ENCODE results near the gene TFF1.
"Not testable (repeated sequence)": the region's sequence is repeated elsewhere in the genome, so short reads cannot be mapped to it uniquely, and the experiment has no call there.

Gene TFF1

DNA sequence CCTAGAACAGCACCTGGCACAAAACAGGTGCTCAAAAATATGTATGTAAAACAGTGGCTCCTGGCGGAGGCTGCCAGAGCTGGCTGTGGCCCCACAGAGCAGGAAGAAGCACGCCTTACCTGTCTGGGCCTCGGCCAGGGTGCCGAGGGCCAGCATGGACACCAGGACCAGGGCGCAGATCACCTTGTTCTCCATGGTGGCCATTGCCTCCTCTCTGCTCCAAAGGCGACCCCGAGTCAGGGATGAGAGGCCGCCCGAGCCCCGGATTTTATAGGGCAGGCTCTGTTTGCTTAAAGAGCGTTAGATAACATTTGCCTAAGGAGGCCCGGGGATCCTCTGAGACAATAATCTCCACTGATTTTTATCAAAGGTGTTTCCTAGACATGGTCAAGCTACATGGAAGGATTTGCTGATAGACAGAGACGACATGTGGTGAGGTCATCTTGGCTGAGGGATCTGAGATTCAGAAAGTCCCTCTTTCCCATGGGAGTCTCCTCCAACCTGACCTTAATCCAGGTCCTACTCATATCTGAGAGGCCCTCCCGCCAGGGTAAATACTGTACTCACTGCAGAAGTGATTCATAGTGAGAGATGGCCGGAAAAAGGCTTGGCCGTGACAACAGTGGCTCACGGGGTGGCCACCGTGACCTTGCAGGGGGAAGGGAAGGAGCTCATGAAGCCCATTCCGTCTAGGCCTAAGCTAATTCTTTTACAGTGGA lies at the start of gene TFF1:
Gene TFF1, minus strand, starts transcription at position 244 of the 719 bp plus-strand sequence. Its CDS starts 40 bp downstream, at position 204.
- DNase-seq (ENCODE audit: low spot score), result no peak

- DNase-seq (ENCODE audit: low spot score), result no peak
These were observed 48.8 kb upstream of the TFF1 start for GRCh38 chr21:42414928-42415769.

GRCh38 chr21:42414553-42414927 lies 48.2 kb upstream of the TFF1 start:
- DNase-seq (ENCODE audit: low spot score), result no peak

GRCh38 chr21:42414066-42414465 lies 47.7 kb upstream of the TFF1 start:
- DNase-seq (ENCODE audit: low spot score), result no peak

DNA sequence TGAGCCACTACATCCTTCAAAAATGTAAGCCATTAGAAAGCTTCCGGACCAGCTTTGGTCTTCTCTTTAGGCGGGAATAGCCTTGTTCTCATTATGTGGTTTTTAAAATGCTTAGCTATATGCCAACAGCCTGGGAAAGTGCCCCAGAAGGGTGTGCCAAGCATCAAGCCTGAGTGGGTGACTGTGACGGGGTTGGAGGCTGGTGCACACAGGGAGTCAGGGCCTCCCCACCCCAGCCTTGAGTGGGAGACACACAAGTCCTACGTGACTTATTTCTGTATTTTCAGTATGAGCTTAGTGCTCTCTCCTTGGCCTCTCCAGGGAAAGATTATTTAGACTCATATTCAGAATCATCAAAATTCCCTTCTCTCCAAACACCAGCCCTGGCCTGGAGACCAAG lies 47.2 kb upstream of the TFF1 start:
- DNase-seq (ENCODE audit: low spot score), result no peak

- no peak for DNase-seq (ENCODE audit: low spot score)
These were observed 46.8 kb upstream of the TFF1 start for GRCh38 chr21:42413093-42413492.

GRCh38 chr21:42412636-42412933 lies 46.2 kb upstream of the TFF1 start:
- DNase-seq (ENCODE audit: low spot score), result no peak

- DNase-seq (ENCODE audit: low spot score), result no peak
These were observed 45.7 kb upstream of the TFF1 start for GRCh38 chr21:42411891-42412635.

DNA sequence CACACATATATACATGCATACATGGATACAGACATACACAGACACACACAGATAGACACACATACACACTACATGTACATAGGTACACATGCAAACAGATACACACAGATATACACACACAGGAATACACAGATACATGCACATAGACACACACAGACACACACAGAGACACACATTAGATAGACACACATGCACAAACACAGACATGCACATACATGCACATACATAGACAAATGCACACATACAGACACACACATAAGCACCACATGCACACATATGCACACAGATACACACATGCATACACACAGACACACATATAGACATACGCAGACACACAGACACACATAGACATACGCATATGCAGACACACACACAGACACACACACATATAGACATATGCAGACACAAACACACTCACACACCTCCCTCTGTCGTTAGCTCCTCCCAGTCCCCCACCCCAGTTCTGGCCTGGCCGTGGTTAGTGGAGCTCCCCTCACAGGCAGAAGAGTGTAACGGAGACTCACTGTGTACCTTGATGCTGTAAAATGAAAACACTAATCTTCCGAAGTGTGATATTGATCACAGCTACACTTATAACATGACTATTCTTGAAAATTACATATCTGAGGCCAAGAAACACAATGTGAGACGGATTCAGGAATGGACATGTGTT lies 45.0 kb upstream of the TFF1 start:
- DNase-seq (ENCODE audit: low spot score), result no peak

DNA sequence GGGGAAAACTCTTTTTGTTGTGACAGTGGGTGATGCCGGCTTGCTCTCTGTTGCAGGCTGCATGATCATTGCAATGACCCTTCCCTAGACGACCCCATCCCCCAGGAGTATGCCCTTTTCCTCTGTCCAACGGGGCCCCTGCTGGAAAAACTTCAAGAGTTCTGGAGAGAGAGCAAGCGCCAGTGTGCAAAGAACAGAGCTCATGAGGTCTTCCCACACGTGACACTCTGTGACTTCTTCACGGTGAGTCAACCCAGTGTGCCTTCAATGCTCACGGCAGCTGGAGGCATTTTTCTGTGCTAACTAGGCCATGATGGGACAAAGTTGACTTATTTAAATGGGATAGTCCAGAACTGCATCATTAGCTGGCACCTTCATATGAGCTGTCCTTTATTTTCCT lies 43.0 kb upstream of the TFF1 start:
- DNase-seq (ENCODE audit: low spot score), result no peak

GRCh38 chr21:42408718-42409117 lies 42.4 kb upstream of the TFF1 start:
- DNase-seq (ENCODE audit: low spot score), result not testable (repeated sequence)

- no peak for DNase-seq (ENCODE audit: low spot score)
These were observed 41.1 kb upstream of the TFF1 start for GRCh38 chr21:42407476-42407875.

DNA sequence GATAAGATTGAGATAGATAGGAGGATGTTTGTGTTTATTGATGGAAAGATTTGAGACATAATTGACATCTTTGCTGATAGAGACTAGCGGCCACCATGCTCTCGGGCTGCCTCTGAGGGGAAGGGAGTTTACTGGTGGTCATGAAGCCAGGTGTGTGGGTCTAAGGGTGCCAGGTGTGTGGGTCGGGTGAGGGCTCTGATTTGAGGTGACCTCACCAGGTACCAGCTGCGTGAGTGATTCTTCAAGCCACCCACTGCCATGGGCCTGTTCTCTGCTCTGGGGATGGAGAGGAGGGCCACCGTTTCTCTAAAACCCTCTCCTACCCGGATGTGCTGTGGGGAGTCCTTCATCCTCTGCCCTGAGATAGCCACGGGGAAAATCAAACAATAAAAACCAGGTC lies 40.5 kb upstream of the TFF1 start:
- no peak for DNase-seq (ENCODE audit: low spot score)

GRCh38 chr21:42406201-42406621 lies 39.9 kb upstream of the TFF1 start:
- DNase-seq (ENCODE audit: low spot score), result no peak

- no peak for DNase-seq (ENCODE audit: low spot score)
These were observed 39.0 kb upstream of the TFF1 start for GRCh38 chr21:42405064-42406013.

DNA sequence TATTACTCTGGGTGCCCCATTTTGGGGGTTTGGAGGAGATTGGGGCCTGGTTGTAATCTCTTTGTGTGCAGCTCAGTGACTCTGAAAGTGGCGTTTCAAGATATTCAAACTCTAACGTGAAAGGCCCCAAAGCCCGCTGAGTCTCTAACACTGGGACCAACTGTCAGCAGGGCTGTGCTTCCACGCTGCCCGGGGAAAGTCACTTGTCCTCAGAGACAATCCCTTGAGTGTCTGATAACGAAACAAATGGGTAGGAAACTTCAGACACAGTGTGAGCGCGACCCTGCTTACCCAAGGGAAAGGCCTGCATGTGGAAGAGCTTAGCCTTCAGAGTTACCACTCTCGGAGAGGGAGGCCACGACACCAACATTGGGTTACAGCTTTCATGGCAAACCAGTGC lies 38.2 kb upstream of the TFF1 start:
- no peak for DNase-seq (ENCODE audit: low spot score)

DNA sequence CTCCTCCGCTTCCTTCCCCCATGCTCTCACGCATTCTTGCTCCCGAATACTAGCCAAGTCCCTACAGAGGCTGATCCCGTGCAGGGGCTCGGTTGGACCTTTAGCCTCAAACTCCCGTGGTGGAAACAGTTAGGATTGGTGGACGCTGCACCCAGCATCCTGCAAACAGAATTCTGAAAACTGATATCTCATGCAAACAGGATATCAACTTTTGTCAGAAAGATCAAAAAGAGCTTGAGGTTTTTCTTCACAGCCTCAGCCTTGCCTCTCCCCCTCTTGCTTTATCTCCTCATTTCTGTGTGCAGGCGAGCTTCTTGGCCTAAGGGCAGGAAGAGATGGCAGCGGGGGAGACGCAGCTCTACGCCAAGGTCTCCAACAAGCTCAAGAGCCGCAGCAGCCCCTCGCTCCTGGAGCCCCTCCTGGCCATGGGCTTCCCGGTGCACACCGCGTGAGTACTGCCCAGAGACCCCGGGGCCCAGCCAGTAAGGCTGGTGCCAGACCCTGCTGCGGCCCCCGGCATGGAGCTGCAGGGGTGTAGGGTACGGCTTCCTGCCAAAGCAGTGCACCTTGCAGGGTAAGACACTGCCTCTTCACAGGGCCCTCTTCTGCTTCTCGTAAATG lies 37.4 kb upstream of the TFF1 start, which contains the start of gene UBASH3A:
Gene UBASH3A, plus strand, starts transcription at position 292 of the 621 bp plus-strand sequence. Its CDS starts 44 bp downstream, at position 336.
- DNase-seq (ENCODE audit: low spot score), result no peak

DNA sequence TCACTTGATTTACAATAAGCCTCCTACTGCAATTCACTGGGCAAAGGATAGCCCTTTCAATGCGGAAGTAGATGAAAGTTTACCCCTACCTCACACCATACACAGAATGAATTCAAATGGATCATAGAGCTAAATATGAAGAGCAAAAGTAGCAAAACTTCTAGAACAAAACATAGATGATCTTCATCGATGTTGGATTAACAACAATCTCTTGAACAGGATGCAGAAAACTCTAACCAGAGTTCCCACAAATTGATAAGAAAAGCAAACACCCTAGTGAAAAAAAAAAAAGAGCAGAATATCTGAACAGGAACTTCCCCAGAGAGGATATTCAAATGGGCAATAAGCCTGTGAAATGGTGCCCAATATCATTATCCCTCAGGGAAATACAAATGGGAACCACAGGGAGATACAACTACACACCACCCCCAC lies 35.5 kb upstream of the TFF1 start:
- DNase-seq (ENCODE audit: low spot score), result no peak

- no peak for DNase-seq (ENCODE audit: low spot score)
These were observed 34.8 kb upstream of the TFF1 start for GRCh38 chr21:42401154-42401553.

DNA sequence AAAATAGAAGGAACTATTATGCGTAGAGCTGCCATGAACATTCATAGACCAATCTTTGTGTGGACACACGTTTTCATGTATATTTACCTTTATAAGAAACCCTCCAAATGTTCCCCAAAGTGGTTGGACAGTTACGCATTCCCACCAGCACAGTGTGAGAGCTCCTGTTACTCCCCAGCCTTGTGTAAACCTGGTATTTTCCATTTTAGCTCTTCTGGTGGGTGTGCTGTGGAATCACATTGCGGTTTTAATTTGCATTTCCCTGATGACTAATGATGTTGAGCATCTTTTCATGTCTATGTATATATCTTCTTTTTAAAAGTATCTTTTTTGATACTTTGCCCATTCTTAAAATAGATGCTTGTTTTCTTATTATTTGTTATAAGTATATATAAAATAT lies 34.2 kb upstream of the TFF1 start:
- DNase-seq (ENCODE audit: low spot score), result no peak
